ENCODE measurements around the gene NHLRC4.

Gene NHLRC4

GRCh38 chr16:606656-607307, 40.0 kb downstream of the NHLRC4 start:
- no peak for DNase-seq

- DNase-seq: no peak
Observed at GRCh38 chr16:608019-608418, 41.2 kb downstream of the NHLRC4 start.

GRCh38 chr16:609316-609715, 42.5 kb downstream of the NHLRC4 start:
- DNase-seq: no peak

GRCh38 chr16:609984-610383, 43.2 kb downstream of the NHLRC4 start:
- DNase-seq: no peak

GRCh38 chr16:610513-611381, 43.9 kb downstream of the NHLRC4 start:
- DNase-seq: no peak

- DNase-seq: no peak
Observed at GRCh38 chr16:615122-615521, 48.3 kb downstream of the NHLRC4 start.

GRCh38 chr16:616733-617586, 50.2 kb downstream of the NHLRC4 start:
- no peak for DNase-seq

- DNase-seq: no peak
Observed at GRCh38 chr16:617855-618254, 51.0 kb downstream of the NHLRC4 start.

All from cerebellar nuclear complex (tissue), 1 donor.